Eye (tissue), 1 donor: ENCODE measurements around the gene CD3E.
"Not testable (repeated sequence)": the region's sequence is repeated elsewhere in the genome, so short reads cannot be mapped to it uniquely, and the experiment has no call there.

Experiments
- DNase-seq: peaks from one replicate; pipeline ENCODE4 v3.0.0-alpha.2; 2015

The CD3E gene

DNA sequence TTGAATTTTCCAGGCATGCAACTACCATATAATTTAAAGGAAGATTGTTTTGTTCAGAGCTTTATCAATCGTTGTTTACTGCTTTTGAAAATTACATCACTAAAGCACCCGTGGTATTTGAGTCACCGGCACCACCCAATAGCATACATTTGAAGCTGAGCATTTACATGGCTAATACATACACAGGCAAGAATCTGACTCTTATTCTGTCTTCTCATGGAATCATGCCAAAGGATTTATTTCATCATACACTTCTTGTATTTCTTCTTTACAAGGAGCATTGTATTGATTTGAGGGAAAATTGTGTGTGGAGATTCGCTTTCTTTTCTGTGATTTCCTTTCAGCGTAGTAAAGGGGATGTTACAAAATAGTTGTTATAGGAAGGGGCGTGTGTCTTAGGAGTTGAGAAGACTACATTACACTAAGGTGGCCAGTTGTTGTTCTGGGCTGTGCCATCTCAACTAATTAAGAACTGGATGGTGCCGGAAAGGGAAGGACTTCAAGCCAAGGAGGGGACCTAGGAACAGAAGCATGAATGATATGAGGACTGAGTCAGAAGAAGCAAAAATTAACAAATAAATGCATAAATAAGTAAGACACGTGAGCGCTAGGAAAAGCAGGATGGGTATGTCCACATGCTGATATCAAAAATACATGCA is 12.9 kb upstream of the CD3E start:
- DNase-seq = peak; percentile 21

- no peak for DNase-seq
Observed at GRCh38 chr11:118294053-118294452, 10.5 kb upstream of the CD3E start.

- no peak for DNase-seq
Observed at GRCh38 chr11:118295199-118295598, 9.3 kb upstream of the CD3E start.

GRCh38 chr11:118295815-118296454 is 8.6 kb upstream of the CD3E start:
- DNase-seq = no peak

DNA sequence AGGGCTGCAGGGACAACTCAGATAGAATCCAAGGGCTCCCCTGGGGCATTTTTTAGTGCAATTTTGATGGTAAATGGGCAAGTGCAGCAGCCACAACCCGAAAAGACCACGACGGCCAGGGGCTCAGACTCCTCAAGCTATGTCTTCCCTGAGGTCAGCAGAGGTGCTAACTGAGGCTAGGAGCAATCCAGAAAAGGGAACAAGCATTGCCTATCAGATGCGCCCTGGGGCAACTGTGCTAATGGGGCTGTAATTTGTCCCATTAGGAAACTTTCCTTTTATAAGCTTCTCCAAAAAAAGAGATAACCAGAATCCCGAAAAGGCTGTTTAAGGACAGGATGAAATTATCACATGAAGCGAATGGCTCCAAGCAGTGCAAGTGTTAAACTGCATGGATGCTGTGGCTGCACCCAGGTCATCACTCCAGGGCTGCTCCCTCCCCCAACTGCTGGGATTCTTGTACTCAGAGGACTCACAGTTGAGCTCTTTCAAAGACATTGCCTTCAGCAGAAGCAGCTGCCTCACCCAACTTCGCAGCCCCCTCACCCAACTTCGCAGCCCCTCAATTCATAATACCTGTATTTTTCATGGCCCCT is 2.8 kb upstream of the CD3E start:
- no peak for DNase-seq

DNA sequence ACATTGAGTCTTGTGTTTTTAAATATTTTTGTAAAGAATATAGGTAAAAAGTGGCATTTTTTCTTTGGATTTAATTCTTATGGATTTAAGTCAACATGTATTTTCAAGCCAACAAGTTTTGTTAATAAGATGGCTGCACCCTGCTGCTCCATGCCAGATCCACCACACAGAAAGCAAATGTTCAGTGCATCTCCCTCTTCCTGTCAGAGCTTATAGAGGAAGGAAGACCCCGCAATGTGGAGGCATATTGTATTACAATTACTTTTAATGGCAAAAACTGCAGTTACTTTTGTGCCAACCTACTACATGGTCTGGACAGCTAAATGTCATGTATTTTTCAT is 333 bp upstream of the CD3E start:
- no peak for DNase-seq

DNA sequence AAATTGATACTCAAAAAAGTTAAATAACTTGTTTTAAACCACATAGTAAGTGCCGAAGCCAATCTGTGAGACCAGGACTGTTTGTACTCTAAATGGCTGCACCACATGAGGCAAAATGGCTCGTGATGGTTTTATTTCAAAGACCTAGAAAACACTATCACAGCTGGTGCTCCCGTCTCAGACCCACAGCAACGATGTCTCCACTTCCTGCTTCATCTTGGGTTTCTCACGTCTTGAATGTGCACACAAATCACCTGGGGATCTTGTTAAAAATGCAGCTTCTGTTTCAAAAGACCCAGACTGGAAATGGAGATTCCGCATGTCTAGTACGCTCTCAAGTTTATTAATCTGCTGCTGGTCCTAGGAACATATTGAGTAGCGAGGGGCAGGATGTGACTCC is 1.2 kb downstream of the CD3E start:
- DNase-seq = no peak

DNA sequence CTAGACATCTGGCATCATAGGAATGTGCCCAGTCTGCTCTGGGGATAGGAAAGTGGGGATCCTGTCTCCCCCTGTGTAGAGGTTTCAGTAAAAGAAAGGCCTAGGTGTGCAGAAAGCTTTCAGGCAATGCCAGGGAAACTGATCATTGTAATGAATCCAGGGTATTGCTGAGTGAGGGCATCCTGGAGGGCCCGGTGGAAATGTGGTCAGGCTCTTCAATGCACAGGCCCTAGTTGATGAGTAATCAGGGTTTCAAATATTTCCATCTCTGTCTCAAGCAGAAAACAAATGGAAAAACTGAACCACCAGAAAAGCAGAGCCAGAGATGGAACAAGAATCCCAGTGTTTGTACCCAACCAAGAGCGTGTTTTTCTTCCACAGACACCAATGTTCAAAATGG is 2.0 kb downstream of the CD3E start:
- no peak for DNase-seq

DNA sequence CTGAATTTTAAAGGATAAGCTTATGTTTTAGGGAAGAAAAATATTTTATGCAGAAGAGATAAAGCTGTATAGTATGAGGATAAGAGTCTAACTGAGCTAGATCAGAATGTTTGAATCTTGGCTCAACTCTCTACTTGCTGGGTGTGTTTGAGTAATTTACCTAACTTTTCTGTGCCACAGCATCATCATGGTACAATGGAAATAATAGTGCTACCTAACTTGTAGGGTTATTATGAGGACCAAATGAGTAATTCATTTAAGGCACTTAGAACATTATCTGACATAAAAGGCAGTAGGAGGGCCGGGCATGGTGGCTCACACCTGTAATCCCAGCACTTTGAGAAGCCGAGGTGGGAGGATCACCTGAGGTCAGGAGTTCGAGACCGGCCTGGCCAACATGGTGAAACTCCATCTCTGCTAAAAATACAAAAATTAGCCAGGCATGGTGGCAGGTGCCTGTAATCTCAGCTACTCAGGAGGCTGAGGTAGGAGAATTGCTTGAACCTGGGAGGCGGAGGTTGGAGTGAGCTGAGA is 4.5 kb downstream of the CD3E start:
- not testable (repeated sequence) for DNase-seq

- no peak for DNase-seq
Observed at GRCh38 chr11:118310271-118310670, 5.7 kb downstream of the CD3E start.

- DNase-seq = no peak
Observed at GRCh38 chr11:118310781-118311485, 6.4 kb downstream of the CD3E start.

- no peak for DNase-seq
Observed at GRCh38 chr11:118311518-118311917, 7.0 kb downstream of the CD3E start.

GRCh38 chr11:118312328-118312727 is 7.8 kb downstream of the CD3E start:
- DNase-seq = no peak

GRCh38 chr11:118313242-118313641 is 8.7 kb downstream of the CD3E start:
- DNase-seq = no peak

DNA sequence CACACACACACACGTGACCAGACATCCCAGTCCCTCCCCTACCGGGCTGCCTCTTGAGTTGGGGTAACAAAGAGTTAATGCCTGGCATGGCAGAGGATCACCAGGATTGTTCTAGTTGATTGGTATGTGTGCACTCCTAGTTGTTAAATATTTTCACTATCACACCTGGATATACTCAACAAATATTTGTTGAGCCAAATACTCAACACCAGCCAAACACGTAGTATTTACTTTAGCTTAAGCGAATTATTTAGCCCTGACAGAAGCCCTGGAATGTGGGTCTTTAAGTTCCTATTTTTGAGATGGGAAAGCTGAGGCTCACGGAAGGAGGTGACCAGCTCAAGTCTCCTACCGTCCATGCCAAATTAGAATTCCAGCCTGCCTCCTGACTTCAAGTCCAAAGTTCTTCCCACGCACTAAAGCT is 10.5 kb downstream of the CD3E start:
- DNase-seq = no peak

GRCh38 chr11:118318124-118318523 is 13.6 kb downstream of the CD3E start:
- DNase-seq = no peak

GRCh38 chr11:118318581-118319336 is 14.2 kb downstream of the CD3E start:
- DNase-seq = no peak

DNA sequence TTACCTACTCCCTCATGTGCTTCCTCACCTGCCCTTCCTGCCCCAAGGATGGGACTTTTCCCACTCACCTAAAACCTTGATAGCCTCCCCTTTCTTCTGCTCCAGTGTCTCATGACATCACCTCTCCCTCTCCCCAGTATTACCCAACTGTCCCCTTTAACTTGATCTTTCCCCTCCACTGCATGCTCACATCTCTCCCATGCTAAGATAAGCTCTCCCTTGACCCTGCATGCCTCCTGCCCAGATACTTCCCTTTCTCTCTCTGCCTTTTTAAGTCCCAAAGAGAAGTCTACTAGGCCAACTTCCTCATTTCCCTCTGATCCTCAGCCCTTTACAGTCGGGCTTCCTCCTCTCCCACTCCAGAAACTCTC is 14.8 kb downstream of the CD3E start:
- no peak for DNase-seq

DNA sequence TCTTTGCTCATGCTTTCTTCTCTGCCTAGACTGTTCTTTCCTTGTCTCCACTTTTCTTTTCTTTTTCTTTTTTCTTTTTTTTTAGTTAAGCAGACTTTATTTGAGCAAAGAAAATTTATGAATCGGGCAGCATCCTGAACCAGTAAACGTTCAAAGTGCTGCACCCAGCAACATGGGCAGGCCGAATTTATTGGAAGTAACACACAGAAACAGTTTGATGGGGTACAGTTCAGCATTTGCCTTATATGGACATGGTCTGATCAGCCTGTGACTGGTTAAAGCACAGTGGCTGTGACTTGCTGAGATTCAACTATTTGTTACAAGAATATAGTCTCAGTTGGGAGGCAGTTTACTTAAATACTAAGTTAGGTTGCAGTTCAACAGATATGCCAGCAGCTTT is 16.0 kb downstream of the CD3E start:
- no peak for DNase-seq

DNA sequence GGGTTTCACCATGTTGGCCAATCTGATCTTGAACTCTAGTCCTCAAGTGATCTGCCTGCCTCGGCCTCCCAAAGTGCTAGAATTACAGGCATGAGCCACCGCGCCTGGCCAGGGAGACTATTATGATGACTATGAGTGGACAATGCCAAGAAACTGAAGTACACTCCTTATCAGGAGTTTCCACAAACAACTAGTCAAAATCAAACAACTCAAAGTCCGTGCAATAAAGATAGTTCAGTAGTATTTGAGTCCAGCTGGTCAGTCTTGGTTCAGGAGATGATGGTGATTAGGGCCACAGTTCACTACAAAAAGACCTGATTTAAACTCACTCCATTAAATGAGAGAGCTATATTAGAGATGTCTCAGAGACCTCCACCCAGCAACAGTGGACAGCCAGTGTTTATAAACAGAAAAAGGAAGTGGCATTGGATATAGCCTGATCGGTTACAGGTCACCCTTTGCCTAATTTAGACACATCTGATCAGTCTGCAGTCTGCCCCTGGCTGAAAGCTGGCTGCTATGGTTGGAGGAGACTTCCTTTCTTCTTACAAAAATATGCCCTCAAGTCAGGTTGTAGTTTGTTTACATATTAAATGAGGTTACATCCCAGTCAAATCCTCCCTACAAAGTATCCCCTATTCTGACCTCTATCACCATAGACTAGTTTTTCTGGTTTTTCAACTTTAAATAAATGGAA is 17.0 kb downstream of the CD3E start:
- DNase-seq = no peak

- no peak for DNase-seq
Observed at GRCh38 chr11:118322721-118323120, 18.2 kb downstream of the CD3E start.

- no peak for DNase-seq
Observed at GRCh38 chr11:118325283-118325682, 20.8 kb downstream of the CD3E start.
